B cell (primary cell): ENCODE measurements around the gene PRSS36. TPM values are rescaled to one million over a fixed set of nuclear protein-coding genes. Genes with fewer than 3 reads are reported as not detected.
A peak's percentile ranks its signal among the peaks of the same experiment; 100 is the strongest.

ENCODE experiments used
- ATAC-seq: fragments of 200-7000 bp; cut with Tn5 transposase; one replicate; pipeline ENCODE4 v1.10.0; 2021; ENCODE audit warnings: low read depth, mild to moderate bottlenecking, moderate number of reproducible peaks, moderate library complexity
- CTCF ChIA-PET: fragments of 350-600 bp; sonication (Branson Sonifier 250); formaldehyde crosslinking; loops from one replicate; lab custom pipeline; 2021; ENCODE audit warnings: antibody characterized with exemption, inconsistent platforms; lab: Charles Lee
- POLR2A ChIA-PET: fragments of 350-600 bp; sonication (Branson Sonifier 250); formaldehyde crosslinking; loops from one replicate; lab custom pipeline; 2021; ENCODE audit warnings: antibody characterized with exemption; lab: Charles Lee
- DNase-seq: peaks from one replicate; pipeline ENCODE4 v3.0.0; 2013
- H2AFZ ChIP-seq: 2 replicates; pipeline ENCODE4 v1.6.1; 2012; ENCODE audit warnings: mild to moderate bottlenecking, low read depth, low read length; ENCODE audit not compliant: insufficient read depth, poor library complexity, severe bottlenecking
- H3K27ac ChIP-seq, 2 donors: 1 replicate in 1 of 2; 2 replicates in 1 of 2; pipeline ENCODE4 v1.5.1; 2012 to 2013; ENCODE audit warnings: low read length in 2 of 2, mild to moderate bottlenecking in 2 of 2, moderate library complexity in 1 of 2
- H3K27me3 ChIP-seq, 4 experiments: fragments of 200-600 bp in 1 of 4; sonication (generic) in 1 of 4; replicated peaks in 1 of 4; 1 replicate in 2 of 4; 2 replicates in 2 of 4; pipeline versions ENCODE4 v1.6.1 to v1.7.0; 2013 to 2016; ENCODE audit warnings: low read length in 3 of 4, mild to moderate bottlenecking in 2 of 4, mixed read lengths in 1 of 4, moderate library complexity in 1 of 4; ENCODE audit not compliant: insufficient read depth in 4 of 4, control insufficient read depth in 3 of 4; ENCODE audit errors: control extremely low read depth in 1 of 4
- H3K36me3 ChIP-seq, 2 experiments: replicated peaks in 1 of 2; 1 replicate in 1 of 2; 2 replicates in 1 of 2; pipeline versions ENCODE4 v1.6.1 to v1.7.1; 2013; ENCODE audit warnings: low read length in 1 of 2; ENCODE audit not compliant: insufficient read depth in 2 of 2, control insufficient read depth in 1 of 2; ENCODE audit errors: control extremely low read depth in 1 of 2, extremely low read depth in 1 of 2
- H3K4me1 ChIP-seq, 2 donors: fragments of 200-600 bp in 1 of 2; sonication (generic) in 1 of 2; 1 replicate in 1 of 2; 2 replicates in 1 of 2; pipeline versions ENCODE4 v1.5.1 to v1.6.1; 2013 to 2017; ENCODE audit warnings: low read length in 2 of 2; ENCODE audit not compliant: control insufficient read depth in 2 of 2, insufficient read depth in 2 of 2
- H3K4me2 ChIP-seq: replicated peaks from 2 replicates; pipeline ENCODE3; 2012; ENCODE audit warnings: mild to moderate bottlenecking, low read depth, low read length; ENCODE audit not compliant: poor library complexity, severe bottlenecking
- H3K4me3 ChIP-seq, 5 experiments: fragments of 200-600 bp in 1 of 5; sonication (generic) in 1 of 5; 1 replicate in 3 of 5; 2 replicates in 2 of 5; pipeline versions ENCODE4 v1.5.1 to v1.7.0; 2011 to 2016; ENCODE audit warnings: low read length in 4 of 5, mild to moderate bottlenecking in 4 of 5, low read depth in 2 of 5, control low read depth in 1 of 5, moderate library complexity in 1 of 5; ENCODE audit not compliant: insufficient read depth in 1 of 5; ENCODE audit errors: control extremely low read depth in 1 of 5, extremely low read depth in 1 of 5
- H3K79me2 ChIP-seq: fragments of 200-600 bp; sonication (generic); one replicate; pipeline ENCODE4 v1.6.0; 2016; ENCODE audit warnings: low read length; ENCODE audit not compliant: control insufficient read depth, insufficient read depth
- H3K9ac ChIP-seq: fragments of 200-600 bp; sonication (generic); 2 replicates; pipeline ENCODE4 v1.6.1; 2017; ENCODE audit warnings: mild to moderate bottlenecking, low read length, moderate library complexity
- H3K9me3 ChIP-seq, 3 donors: one replicate each; pipeline versions ENCODE4 v1.6.1 to v1.7.1; 2013; ENCODE audit warnings: low read length in 2 of 3; ENCODE audit not compliant: control insufficient read depth in 2 of 3, insufficient read depth in 1 of 3; ENCODE audit errors: control extremely low read depth in 1 of 3
- H4K20me1 ChIP-seq: 2 replicates; pipeline ENCODE4 v1.6.0; 2012; ENCODE audit warnings: mild to moderate bottlenecking, low read length; ENCODE audit not compliant: insufficient read depth, control insufficient read depth, poor library complexity, severe bottlenecking
- H3K27ac Mint-ChIP-seq: one replicate; pipeline ENCODE4 v1.8.0; 2021; ENCODE audit warnings: mixed read lengths
- H3K27me3 Mint-ChIP-seq: one replicate; pipeline ENCODE4 v1.8.0; 2021; ENCODE audit warnings: mixed read lengths
- H3K4me1 Mint-ChIP-seq: one replicate; pipeline ENCODE4 v1.8.0; 2021; ENCODE audit warnings: mixed read lengths
- H3K4me3 Mint-ChIP-seq: one replicate; pipeline ENCODE4 v1.8.0; 2021; ENCODE audit warnings: mixed read lengths
- H3K9me3 Mint-ChIP-seq: one replicate; pipeline ENCODE4 v1.8.0; 2022; ENCODE audit warnings: mixed read lengths; ENCODE audit not compliant: insufficient read depth
- CTCF ChIP-seq: fragments of 200-600 bp; IDR thresholded peaks from one replicate; pipeline ENCODE4 v1.8.0; 2022; ENCODE audit warnings: antibody characterized with exemption, mild to moderate bottlenecking
- EZH2 ChIP-seq: IDR thresholded peaks from 2 replicates; pipeline ENCODE4 v1.6.1; 2012; ENCODE audit warnings: borderline replicate concordance, low read depth, mild to moderate bottlenecking, moderate library complexity, low read length; ENCODE audit not compliant: insufficient read depth, poor library complexity, severe bottlenecking
- WGBS: methylation state at CpG from one replicate; pipeline ENCODE4 v1.1.5; 2013; ENCODE audit warnings: missing lambda C conversion rate; ENCODE audit not compliant: insufficient coverage; 5-methylcytosine and 5-hydroxymethylcytosine counted together
- intact Hi-C: fragments of 100-400 bp; cut with micrococcal nuclease; formaldehyde crosslinking; loops from one replicate; pipeline ENCODE4 v1.10.0; 2022
- polyA plus RNA-seq: library from polyadenylated mRNA; depleted of rRNA; stranded (reverse); fragments of >200 nt; gene quantifications from 2 replicates; pipeline ENCODE4 v1.2.3, GENCODE V29; 2012
- total RNA-seq, 2 donors: library from RNA; stranded (reverse); fragments of 120-200 nt in 1 of 2; gene quantifications; 1 replicate in 1 of 2; 2 replicates in 1 of 2; pipeline versions ENCODE4 v1.2.3 to v1.2.4, GENCODE V29; 2013 to 2022

Gene PRSS36
- total and polyA plus RNA-seq, 2 donors (not counting 1 experiment from before 2014, with no cell fraction given) = 1.0 to 1.6 TPM

- peak overlapping the region; percentile 50 to 99 (median 73) for H3K4me3 ChIP-seq
- intact Hi-C loops = loop anchor here (1.0 to 2.0 kb wide), 7 partner anchors 15 to 109 kb away; partner anchors contain the start of genes BCKDK, HSD3B7, KAT8 and STX4
- peaks cover 10% of the 10 kb centered on the region for H3K79me2 ChIP-seq
- H3K27ac ChIP-seq = peak overlapping the region; percentile 81 to 85
- WGBS = 1% methylated on average over 20 of the region's 20 CpGs
- peaks cover 29% of the 10 kb centered on the region for H3K4me1 Mint-ChIP-seq
- peak overlapping the region; percentile 87 for H3K9ac ChIP-seq
- peaks cover 14 to 31% of the 10 kb centered on the region in 2 donors for H3K4me1 ChIP-seq
- peaks cover 0 to 5% of the 10 kb centered on the region in 2 experiments for H3K36me3 ChIP-seq
- H2AFZ ChIP-seq = peak overlapping the region; percentile 95
- H3K9me3 Mint-ChIP-seq = no peaks in the 10 kb centered on the region
- CTCF ChIA-PET = interaction anchor here (2.4 kb wide), 1 partner anchor 48 kb away, joined by 11 read pairs; no protein-coding TSS in a partner anchor
- peak overlapping the region; percentile 85 for H3K4me2 ChIP-seq
- peak overlapping the region; percentile 98 for H3K4me3 Mint-ChIP-seq
- peak overlapping the region; percentile 96 for H3K27ac Mint-ChIP-seq
- H3K27me3 ChIP-seq = no peaks in the 10 kb centered on the region
- POLR2A ChIA-PET = interaction anchor here (0.6 to 1.8 kb wide), 4 partner anchors 9 to 192 kb away, joined by 3 to 6 read pairs (median 4); partner anchors contain the start of genes ZNF646 and ZNF668
- H4K20me1 ChIP-seq = no peaks in the 10 kb centered on the region
- TF ChIP-seq CTCF = no peak
- TF ChIP-seq EZH2 = no peak
- H3K27me3 Mint-ChIP-seq = no peaks in the 10 kb centered on the region
- ATAC-seq = no peak
- no peak for DNase-seq
- H3K9me3 ChIP-seq = no peaks in the 10 kb centered on the region
These were observed 55.8 kb downstream of the PRSS36 start for GRCh38 chr16:31094088-31094423.

- POLR2A ChIA-PET = interaction anchor here (1.7 to 1.8 kb wide), 2 partner anchors 19 to 49 kb away, joined by 5 to 6 read pairs; partner anchors contain the start of genes ZNF646 and ZNF668
- Histone ChIP-seq H2AFZ (no peak overlapping the region), H3K9ac (no peak overlapping the region), H3K4me3 (no peak overlapping the region), H3K4me1 (peaks cover 14 to 31% of the 10 kb centered on the region in 2 donors), H4K20me1 (no peaks in the 10 kb centered on the region), H3K27ac (no peak overlapping the region), H3K36me3 (peaks cover 0 to 5% of the 10 kb centered on the region in 2 experiments), H3K9me3 (no peaks in the 10 kb centered on the region), H3K79me2 (peaks cover 18% of the 10 kb centered on the region), H3K27me3 (no peaks in the 10 kb centered on the region), H3K4me2 (peak overlapping the region; percentile 85)
- no peaks in the 10 kb centered on the region for H3K27me3 Mint-ChIP-seq
- H3K9me3 Mint-ChIP-seq = no peaks in the 10 kb centered on the region
- DNase-seq (no peak), ATAC-seq (no peak)
- no peak for TF ChIP-seq EZH2
- no peak for TF ChIP-seq CTCF
- WGBS = 88% methylated on average over 5 of the region's 17 CpGs
- intact Hi-C loops = no loop called here
- H3K4me1 Mint-ChIP-seq = peaks cover 29% of the 10 kb centered on the region
- H3K4me3 Mint-ChIP-seq = peak overlapping the region; percentile 62
- H3K27ac Mint-ChIP-seq = peak overlapping the region; percentile 20
- CTCF ChIA-PET = interaction anchor here (1.3 kb wide), 1 partner anchor 19 kb away, joined by 4 read pairs; the partner anchor contains the start of genes ZNF646 and ZNF668
These were observed 56.6 kb downstream of the PRSS36 start for GRCh38 chr16:31093132-31093703.
